ENCODE measurements around the gene SLC2A1.

SLC2A1 gene

GRCh38 chr1:42940851-42941639, 17.6 kb downstream of the SLC2A1 start:
- peak; percentile 71 for DNase-seq

GRCh38 chr1:42938645-42939615, 19.7 kb downstream of the SLC2A1 start:
- peak; percentile 62 for DNase-seq

- peak; percentile 32 for DNase-seq
Measured at GRCh38 chr1:42937836-42938644, 20.6 kb downstream of the SLC2A1 start.

GRCh38 chr1:42937141-42937696, 21.4 kb downstream of the SLC2A1 start:
- peak; percentile 78 for DNase-seq

- peak; percentile 55 for DNase-seq
Measured at GRCh38 chr1:42936309-42937078, 22.2 kb downstream of the SLC2A1 start.

GRCh38 chr1:42935971-42936308, 22.7 kb downstream of the SLC2A1 start:
- DNase-seq: no peak

GRCh38 chr1:42935313-42935895, 23.3 kb downstream of the SLC2A1 start:
- peak; percentile 60 for DNase-seq

GRCh38 chr1:42934541-42935312, 23.9 kb downstream of the SLC2A1 start:
- no peak for DNase-seq

- DNase-seq: no peak
Measured at GRCh38 chr1:42933610-42934491, 24.8 kb downstream of the SLC2A1 start.

- DNase-seq: no peak
Measured at GRCh38 chr1:42933060-42933586, 25.5 kb downstream of the SLC2A1 start.

- DNase-seq: no peak
Measured at GRCh38 chr1:42932442-42932941, 26.2 kb downstream of the SLC2A1 start.

GRCh38 chr1:42931911-42932422, 26.7 kb downstream of the SLC2A1 start:
- peak; percentile 80 for DNase-seq

- DNase-seq: peak; percentile 72
Measured at GRCh38 chr1:42931108-42931539, 27.5 kb downstream of the SLC2A1 start.

- no peak for DNase-seq
Measured at GRCh38 chr1:42930178-42931107, 28.2 kb downstream of the SLC2A1 start.

GRCh38 chr1:42929434-42930177, 29.1 kb downstream of the SLC2A1 start:
- DNase-seq: no peak

- no peak for DNase-seq
Measured at GRCh38 chr1:42928859-42929258, 29.8 kb downstream of the SLC2A1 start.

Data from inflammatory macrophage treated with lipopolysaccharide for 4 hours (primary cell).